GM12878 (cell line): Measurements from ENCODE around the gene CRIM1. TPM values are rescaled to one million over a fixed set of nuclear protein-coding genes. Genes with fewer than 3 reads are reported as not detected.

Experiments
- ATAC-seq: fragments of 200-7000 bp; cut with Tn5 transposase; 3 replicates; pipeline ENCODE4 v1.9.1; 2020; ENCODE audit warnings: mild to moderate bottlenecking, moderate library complexity
- BruUV-seq: library from RNA; stranded (reverse); fragments of 400-500 nt; replicated peaks from 2 replicates; lab custom pipeline; 2021; lab: Mats Ljungman, UMichigan
- CTCF ChIA-PET: fragments of 300-600 bp; sonication (Branson Sonifier 250); formaldehyde crosslinking; extraction: SDS; loops from one replicate; lab custom pipeline; 2021; ENCODE audit warnings: inconsistent platforms; lab: Yijun Ruan, JAX
- POLR2A ChIA-PET: fragments of 350-600 bp; formaldehyde crosslinking; extraction: SDS; loops from one replicate; lab custom pipeline; 2021; ENCODE audit warnings: inconsistent platforms; lab: Charles Lee
- RAD21 ChIA-PET: fragments of 300-600 bp; sonication (Branson Sonifier 250); formaldehyde crosslinking; loops from one replicate; lab custom pipeline; 2023; ENCODE audit warnings: antibody characterized with exemption; ENCODE audit not compliant: unreplicated experiment; lab: Charles Lee
- SMC1A ChIA-PET: fragments of 300-600 bp; sonication (Branson Sonifier 250); formaldehyde crosslinking; loops from one replicate; lab custom pipeline; 2023; ENCODE audit not compliant: unreplicated experiment, uncharacterized antibody; lab: Charles Lee
- DNase-seq: peaks from one replicate; pipeline ENCODE4 v3.0.0-alpha.2; 2011; ENCODE audit warnings: low read depth, low spot score
- FAIRE-seq: peaks from 3 replicates; lab custom pipeline; 2011; peaks lifted over from hg19 to GRCh38; lab: Jason Lieb, UNC
- H2AFZ ChIP-seq: 2 replicates; pipeline ENCODE4 v1.6.0; 2011; ENCODE audit warnings: low read depth, low read length, control low read depth; ENCODE audit not compliant: control insufficient read depth
- H3K27ac ChIP-seq: 2 replicates; pipeline ENCODE4 v1.5.1; 2011; ENCODE audit warnings: control low read depth; ENCODE audit not compliant: control insufficient read depth, insufficient read depth
- H3K27me3 ChIP-seq, 2 experiments: replicated peaks in 1 of 2; 2 replicates each; pipeline versions ENCODE4 v1.6.0 to v1.6.1; 2011; ENCODE audit warnings: low read length in 1 of 2; ENCODE audit not compliant: control insufficient read depth in 2 of 2, insufficient read depth in 2 of 2
- H3K36me3 ChIP-seq, 2 experiments: 2 replicates each; pipeline ENCODE4 v1.5.1; 2011; ENCODE audit warnings: low read length in 1 of 2; ENCODE audit not compliant: control insufficient read depth in 2 of 2, insufficient read depth in 2 of 2
- H3K4me1 ChIP-seq: 2 replicates; pipeline ENCODE4 v1.6.1; 2011; ENCODE audit warnings: mild to moderate bottlenecking, low read length, moderate library complexity, mixed read lengths; ENCODE audit not compliant: control insufficient read depth, insufficient read depth
- H3K4me2 ChIP-seq: 2 replicates; pipeline ENCODE4 v1.6.0; 2011; ENCODE audit warnings: control low read depth; ENCODE audit not compliant: control insufficient read depth, insufficient read depth
- H3K4me3 ChIP-seq: fragments of 200-600 bp; sonication (generic); 2 replicates; pipeline ENCODE4 v1.5.1; 2016
- H3K79me2 ChIP-seq: 2 replicates; pipeline ENCODE4 v1.6.0; 2011; ENCODE audit warnings: low read length; ENCODE audit not compliant: control insufficient read depth, insufficient read depth
- H3K9ac ChIP-seq: 2 replicates; pipeline ENCODE4 v1.8.0; 2011; ENCODE audit warnings: low read length, control low read depth, mixed read lengths; ENCODE audit not compliant: control insufficient read depth, insufficient read depth
- H3K9me3 ChIP-seq: replicated peaks from 3 replicates; pipeline ENCODE4 v1.5.1; 2011; ENCODE audit warnings: mild to moderate bottlenecking, low read length; ENCODE audit not compliant: control insufficient read depth, insufficient read depth
- H4K20me1 ChIP-seq: 2 replicates; pipeline ENCODE4 v1.6.0; 2011; ENCODE audit not compliant: control insufficient read depth, insufficient read depth
- FOXM1 ChIP-seq: IDR thresholded peaks from 2 replicates; pipeline ENCODE4 v1.6.1; 2012; ENCODE audit warnings: low read depth, mild to moderate bottlenecking, inconsistent platforms, low read length, moderate library complexity
- STAT3 ChIP-seq: IDR thresholded peaks from 2 replicates; pipeline ENCODE4 v1.6.1; 2011; ENCODE audit warnings: low read depth, low read length, improper control_type of control experiment
- WGBS: methylation state at CpG from one replicate; pipeline ENCODE4 v1.1.6; 2016; ENCODE audit warnings: low lambda C conversion rate; ENCODE audit not compliant: insufficient replicate concordance, insufficient coverage; ENCODE audit errors: missing lambda C conversion rate; 5-methylcytosine and 5-hydroxymethylcytosine counted together
- in situ Hi-C: fragments of 300-500 bp; cut with MboI; formaldehyde crosslinking; loops from 9 replicates; pipeline ENCODE4 v1.14.3; 2018; ENCODE audit warnings: mixed read lengths
- intact Hi-C: fragments of 100-400 bp; cut with micrococcal nuclease; formaldehyde crosslinking; loops from one replicate; pipeline ENCODE4 v1.14.2; 2022; ENCODE audit not compliant: unreplicated experiment
- polyA plus RNA-seq, 11 experiments: library from polyadenylated mRNA; depleted of rRNA in 4 of 11; unstranded in 6 of 11; stranded (reverse) in 5 of 11; fragments of >200 nt; fragmentation: Nextera tagmentation in 4 of 11; fragmentation: Illumina TruSeq in 1 of 11; extraction: Ambion mirVana in 4 of 11; extraction: Trizol in 1 of 11; gene quantifications; 1 replicate in 1 of 11; 2 replicates in 10 of 11; pipeline versions ENCODE4 v1.2.1 to v1.2.3, GENCODE V29; 2011 to 2016; ENCODE audit warnings: inconsistent platforms in 2 of 11, missing spikeins in 2 of 11, low read depth in 1 of 11
- total RNA-seq, 4 experiments: library from RNA; depleted of rRNA in 3 of 4; stranded (reverse); fragments of >200 nt in 3 of 4; fragmentation: Illumina TruSeq in 1 of 4; extraction: Trizol in 1 of 4; gene quantifications; 2 replicates each; pipeline versions ENCODE4 v1.2.1 to v1.2.3, GENCODE V29; 2013 to 2021
- TF ChIP-seq, protein P1 (sequence below): fragments of 450-650 bp; IDR thresholded peaks from 2 replicates; pipeline ENCODE4 v1.6.1; 2018; ENCODE audit warnings: borderline replicate concordance, mild to moderate bottlenecking; ENCODE audit not compliant: partially characterized antibody

The CRIM1 gene
- total and polyA plus RNA-seq, 10 of the 15 experiments (the other 5 are each of a cell fraction or from before 2014, with no cell fraction given), result 0.42 to 7.4 (median 3.1) TPM

GRCh38 chr2:36373149-36373926, 17.8 kb downstream of the CRIM1 start:
- Histone ChIP-seq H2AFZ (no peak overlapping the region), H3K36me3 (no peaks in the 10 kb centered on the region), H4K20me1 (no peaks in the 10 kb centered on the region), H3K4me1 (no peaks in the 10 kb centered on the region), H3K4me2 (no peak overlapping the region), H3K9me3 (no peaks in the 10 kb centered on the region), H3K79me2 (no peaks in the 10 kb centered on the region), H3K9ac (no peak overlapping the region), H3K27me3 (no peaks in the 10 kb centered on the region; a peak in 1 of 4 replicates), H3K4me3 (no peak overlapping the region), H3K27ac (no peak overlapping the region)
- RAD21 ChIA-PET, result interaction anchor here (0.7 kb wide), 1 partner anchor 134 kb away, joined by 3 read pairs; no protein-coding TSS in a partner anchor
- WGBS, result 42% methylated on average over 8 of the region's 8 CpGs
- FAIRE-seq, result no peak
- CTCF ChIA-PET, result no interaction called here
- in situ Hi-C loops (no loop called here), intact Hi-C loops (no loop called here)
- POLR2A ChIA-PET, result no interaction called here
- no peak for DNase-seq
- SMC1A ChIA-PET, result interaction anchor here (0.7 kb wide), 1 partner anchor 10 kb away, joined by 3 read pairs; no protein-coding TSS in a partner anchor
- ATAC-seq, result no peak
- TF ChIP-seq, protein P1, sequence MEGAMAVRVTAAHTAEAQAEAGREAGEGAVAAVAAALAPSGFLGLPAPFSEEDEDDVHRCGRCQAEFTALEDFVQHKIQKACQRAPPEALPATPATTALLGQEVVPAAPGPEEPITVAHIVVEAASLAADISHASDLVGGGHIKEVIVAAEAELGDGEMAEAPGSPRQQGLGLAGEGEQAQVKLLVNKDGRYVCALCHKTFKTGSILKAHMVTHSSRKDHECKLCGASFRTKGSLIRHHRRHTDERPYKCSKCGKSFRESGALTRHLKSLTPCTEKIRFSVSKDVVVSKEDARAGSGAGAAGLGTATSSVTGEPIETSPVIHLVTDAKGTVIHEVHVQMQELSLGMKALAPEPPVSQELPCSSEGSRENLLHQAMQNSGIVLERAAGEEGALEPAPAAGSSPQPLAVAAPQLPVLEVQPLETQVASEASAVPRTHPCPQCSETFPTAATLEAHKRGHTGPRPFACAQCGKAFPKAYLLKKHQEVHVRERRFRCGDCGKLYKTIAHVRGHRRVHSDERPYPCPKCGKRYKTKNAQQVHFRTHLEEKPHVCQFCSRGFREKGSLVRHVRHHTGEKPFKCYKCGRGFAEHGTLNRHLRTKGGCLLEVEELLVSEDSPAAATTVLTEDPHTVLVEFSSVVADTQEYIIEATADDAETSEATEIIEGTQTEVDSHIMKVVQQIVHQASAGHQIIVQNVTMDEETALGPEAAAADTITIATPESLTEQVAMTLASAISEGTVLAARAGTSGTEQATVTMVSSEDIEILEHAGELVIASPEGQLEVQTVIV, result no peak
- TF ChIP-seq STAT3 (no peak), FOXM1 (no peak)
- TF ChIP-seq, all 136 proteins: peak for 0
- no TSS peak for BruUV-seq
